Type B pancreatic cell (in vitro differentiated cells): Measurements from ENCODE around the gene NPTX1. TPM values are rescaled to one million over a fixed set of nuclear protein-coding genes. Genes with fewer than 3 reads are reported as not detected.

Source experiments
- DNase-seq: peaks from one replicate; pipeline ENCODE4 v3.0.0; 2021; ENCODE audit warnings: mixed read lengths; ENCODE audit not compliant: unreplicated experiment; ENCODE audit errors: extremely low spot score
- H3K27ac Mint-ChIP-seq: 2 replicates; pipeline ENCODE4 v1.8.0; 2021; ENCODE audit warnings: mild to moderate bottlenecking, mixed read lengths
- H3K27me3 Mint-ChIP-seq: 2 replicates; pipeline ENCODE4 v1.8.0; 2021; ENCODE audit warnings: mixed read lengths
- H3K36me3 Mint-ChIP-seq: 2 replicates; pipeline ENCODE4 v1.8.0; 2021; ENCODE audit warnings: mixed read lengths
- H3K4me1 Mint-ChIP-seq: one replicate; pipeline ENCODE4 v1.8.0; 2021; ENCODE audit warnings: mixed read lengths; ENCODE audit not compliant: unreplicated experiment
- H3K4me3 Mint-ChIP-seq: 2 replicates; pipeline ENCODE4 v1.8.0; 2021; ENCODE audit warnings: mild to moderate bottlenecking, mixed read lengths
- H3K9me3 Mint-ChIP-seq: 2 replicates; pipeline ENCODE4 v1.8.0; 2021; ENCODE audit warnings: mixed read lengths
- CTCF ChIP-seq: fragments of 200-600 bp; sonication (generic); conservative IDR thresholded peaks from 2 replicates; pipeline ENCODE4 v1.5.0; 2021; ENCODE audit warnings: antibody characterized with exemption, mild to moderate bottlenecking
- total RNA-seq: library from RNA; stranded (reverse); gene quantifications from 2 replicates; pipeline ENCODE4 v1.2.1, GENCODE V29; 2021; ENCODE audit warnings: low replicate concordance

Gene NPTX1
- total RNA-seq, 1 donor from 2014 or later, result 4.7 TPM

DNA sequence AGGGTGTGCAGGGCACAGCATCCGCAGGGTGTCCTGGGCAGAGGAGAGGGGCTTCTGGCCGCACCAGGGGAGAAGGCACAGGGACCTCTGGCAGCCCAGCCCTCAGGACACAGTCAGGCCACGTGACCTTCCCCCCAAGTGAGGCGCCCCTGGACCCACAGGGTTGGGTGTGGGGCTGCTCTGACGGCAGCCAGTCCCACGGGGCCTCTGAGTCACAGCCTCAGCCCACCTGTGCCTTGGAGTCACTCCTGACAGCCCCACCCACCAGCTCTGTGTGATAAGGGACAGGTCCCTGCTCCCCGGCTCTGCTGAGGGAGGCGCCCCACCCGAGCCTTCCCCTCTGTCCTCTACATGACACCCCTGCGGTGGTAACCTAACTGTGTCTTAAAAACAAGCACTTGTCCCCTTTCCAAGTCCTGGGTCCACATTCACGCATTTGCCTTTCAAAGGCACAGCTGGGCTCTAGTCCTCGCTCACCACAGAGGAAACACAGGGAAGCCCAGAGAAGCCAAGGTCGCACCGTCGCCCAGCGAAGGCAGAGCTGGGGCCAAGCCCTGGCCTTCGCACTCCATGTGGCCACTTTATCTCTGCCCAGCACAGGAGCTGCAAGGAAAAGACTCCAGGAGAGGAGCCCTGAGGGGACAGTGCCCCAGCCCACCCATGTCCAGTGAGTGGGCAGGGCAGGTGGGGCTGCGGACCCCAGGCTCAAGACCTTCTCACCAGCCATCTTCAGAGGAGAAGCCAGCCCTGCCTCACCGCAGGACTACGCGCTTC, 5.1 kb upstream of the NPTX1 start:
- no peak for TF ChIP-seq CTCF
- peaks cover 64% of the 10 kb centered on the region for H3K27me3 Mint-ChIP-seq
- no peak for DNase-seq
- H3K27ac Mint-ChIP-seq, result no peak overlapping the region
- H3K9me3 Mint-ChIP-seq, result no peaks in the 10 kb centered on the region
- H3K4me3 Mint-ChIP-seq, result no peak overlapping the region
- H3K4me1 Mint-ChIP-seq, result no peaks in the 10 kb centered on the region
- H3K36me3 Mint-ChIP-seq, result no peaks in the 10 kb centered on the region

GRCh38 chr17:80480248-80480647, 3.8 kb upstream of the NPTX1 start:
- Mint-ChIP-seq H3K27me3 (peaks cover 61% of the 10 kb centered on the region), H3K9me3 (no peaks in the 10 kb centered on the region), H3K4me1 (peaks cover under 1% of the 10 kb centered on the region), H3K27ac (no peak overlapping the region), H3K4me3 (no peak overlapping the region), H3K36me3 (no peaks in the 10 kb centered on the region)
- TF ChIP-seq CTCF, result no peak
- DNase-seq, result no peak

DNA sequence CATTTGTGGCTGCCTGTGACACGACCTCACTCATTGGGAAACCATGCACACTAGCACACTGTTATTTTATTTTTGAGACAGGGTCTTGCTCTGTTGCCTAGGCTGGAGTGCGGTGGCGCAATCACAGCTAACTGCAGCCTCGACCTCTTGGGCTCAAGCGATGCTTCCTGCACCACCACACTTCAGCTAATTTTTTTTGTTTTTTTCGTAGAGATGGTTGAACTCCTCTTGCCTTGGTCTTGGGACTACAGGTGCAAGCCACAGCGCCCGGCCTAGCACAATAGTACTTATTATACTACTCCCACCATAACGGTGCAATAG, 2.8 kb upstream of the NPTX1 start:
- Mint-ChIP-seq H3K4me3 (peak overlapping the region; percentile 70), H3K27me3 (peaks cover 70% of the 10 kb centered on the region), H3K36me3 (no peaks in the 10 kb centered on the region), H3K27ac (no peak overlapping the region), H3K4me1 (peaks cover 10% of the 10 kb centered on the region), H3K9me3 (no peaks in the 10 kb centered on the region)
- no peak for TF ChIP-seq CTCF
- no peak for DNase-seq

GRCh38 chr17:80478487-80479245, 2.3 kb upstream of the NPTX1 start:
- no peaks in the 10 kb centered on the region for H3K36me3 Mint-ChIP-seq
- H3K4me1 Mint-ChIP-seq, result peaks cover 10% of the 10 kb centered on the region
- H3K4me3 Mint-ChIP-seq, result peak overlapping the region; percentile 70
- H3K9me3 Mint-ChIP-seq, result no peaks in the 10 kb centered on the region
- H3K27ac Mint-ChIP-seq, result no peak overlapping the region
- no peak for DNase-seq
- peaks cover 71% of the 10 kb centered on the region for H3K27me3 Mint-ChIP-seq
- TF ChIP-seq CTCF, result no peak

DNA sequence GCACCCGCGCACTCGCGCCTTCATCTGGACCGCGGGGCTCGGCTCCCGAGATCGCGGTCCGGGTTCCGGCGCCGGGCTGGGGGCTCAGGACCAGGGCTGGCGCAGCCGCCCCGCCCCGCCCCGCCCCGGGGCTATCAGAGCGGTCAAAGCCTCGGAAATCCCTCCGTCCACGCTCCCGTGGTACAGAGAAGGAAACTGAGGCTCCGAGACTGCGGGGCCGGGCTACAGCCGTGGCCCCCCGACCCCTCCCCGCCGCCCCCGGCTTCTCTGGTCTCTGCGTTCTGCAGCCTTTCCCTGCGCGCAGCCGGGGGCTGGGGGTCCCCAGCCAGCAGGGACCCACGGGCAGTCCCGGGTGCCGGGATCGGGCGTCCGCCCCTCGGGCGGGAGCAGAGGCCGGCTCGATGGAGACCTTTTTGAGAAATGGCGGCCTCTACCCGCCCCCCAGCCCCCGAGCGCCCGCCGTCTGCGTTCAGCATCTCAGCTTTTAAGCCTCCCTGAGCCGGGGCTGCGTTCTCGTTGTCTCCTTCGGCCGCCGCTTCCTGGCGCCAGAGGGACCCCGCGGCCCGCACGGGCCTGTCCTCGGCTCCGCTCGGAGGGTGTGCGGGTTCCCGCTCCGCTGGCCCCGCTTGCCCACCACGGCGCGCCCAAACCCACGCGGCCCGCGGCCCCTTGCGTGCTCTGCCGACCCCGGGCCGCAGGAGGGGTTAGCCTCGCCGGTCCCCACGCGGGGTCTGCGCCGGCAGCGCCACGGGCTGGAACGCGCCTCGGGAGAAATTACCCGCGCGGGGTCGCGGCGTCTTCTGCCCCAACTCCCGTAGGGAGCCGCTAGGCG, 1.5 kb upstream of the NPTX1 start:
- Mint-ChIP-seq H3K27ac (no peak overlapping the region), H3K4me3 (no peak overlapping the region), H3K27me3 (peaks cover 71% of the 10 kb centered on the region), H3K36me3 (no peaks in the 10 kb centered on the region), H3K4me1 (peaks cover 10% of the 10 kb centered on the region), H3K9me3 (no peaks in the 10 kb centered on the region)
- no peak for DNase-seq
- peak; percentile 67 for TF ChIP-seq CTCF
